Measurements from ENCODE around the gene C14orf119.
A peak's percentile ranks its signal among the peaks of the same experiment; 100 is the strongest.

Gene C14orf119

GRCh38 chr14:23053426-23053825 lies 41.9 kb upstream of the C14orf119 start:
- no peak overlapping the region for H3K4me2 ChIP-seq (ENCODE audit: low read length, poor library complexity, severe bottlenecking)
- DNase-seq, result no peak

DNA sequence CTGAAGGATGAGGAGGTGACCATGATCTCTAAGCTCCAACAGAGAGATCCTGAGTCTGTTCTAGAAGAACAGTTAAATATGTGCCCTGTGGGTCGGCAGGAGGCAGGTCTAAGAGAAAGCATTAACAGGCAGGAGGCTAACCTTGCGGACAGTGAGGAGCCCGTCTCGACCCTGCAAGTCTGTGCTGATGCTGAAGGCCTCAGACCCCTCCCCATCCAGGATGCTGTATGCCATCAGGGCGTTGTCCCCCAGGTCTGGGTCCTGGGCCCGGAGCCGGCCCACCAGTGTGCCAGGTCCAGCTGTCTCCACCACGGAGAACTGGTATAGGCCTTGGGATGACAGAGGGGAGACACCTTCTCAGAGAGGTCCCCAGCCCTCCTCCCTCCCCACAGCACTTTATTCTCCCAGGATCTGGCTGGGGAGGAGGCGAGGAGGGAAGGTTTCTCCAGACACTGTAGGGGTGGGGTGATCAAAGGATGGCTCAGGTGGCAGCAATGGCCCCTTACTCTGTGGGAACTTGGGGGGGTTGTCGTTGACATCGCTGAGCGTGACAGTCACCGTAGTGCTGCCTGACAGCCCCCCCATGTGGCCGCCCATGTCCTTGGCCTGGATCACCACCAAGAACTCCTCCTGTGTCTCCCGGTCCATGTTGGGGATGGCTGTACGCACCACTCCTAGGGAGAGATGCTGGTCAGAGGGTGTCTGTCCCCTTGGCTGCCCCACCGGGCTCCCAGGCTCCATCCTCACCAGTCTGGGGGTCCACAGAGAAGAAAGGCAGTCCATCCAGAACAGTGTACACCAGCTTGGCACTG lies 41.1 kb upstream of the C14orf119 start:
- H3K4me3 ChIP-seq (ENCODE audit: insufficient read depth in 1 of 2, low read depth in 1 of 2, low read length in 2 of 2), result no peak overlapping the region
- no peak overlapping the region for H2AFZ ChIP-seq (ENCODE audit: low read depth, low read length)
- WGBS, result 83% methylated on average over 14 of the region's 17 CpGs
- H3K9ac ChIP-seq (ENCODE audit: low read length), result no peak overlapping the region
- H2BK120ac ChIP-seq (ENCODE audit: low read depth, low read length), result no peak overlapping the region
- no peak overlapping the region for H4K8ac ChIP-seq (ENCODE audit: low read length)
- H4K91ac ChIP-seq (ENCODE audit: low read length), result no peak overlapping the region
- no peak for DNase-seq
- no peaks in the 10 kb centered on the region for H3K9me3 ChIP-seq (ENCODE audit: control insufficient read depth, low read length)
- no peaks in the 10 kb centered on the region for H3K27me3 ChIP-seq (ENCODE audit: control insufficient read depth in 1 of 2, insufficient read depth in 1 of 2, low read length in 2 of 2)
- peaks cover 12 to 44% of the 10 kb centered on the region in 2 experiments for H3K36me3 ChIP-seq (ENCODE audit: control insufficient read depth in 1 of 2, insufficient read depth in 2 of 2, low read depth in 1 of 2, low read length in 2 of 2)
- no peak overlapping the region for H2AK5ac ChIP-seq (ENCODE audit: low read length, severe bottlenecking)
- peaks cover 6% of the 10 kb centered on the region for H3K79me1 ChIP-seq (replicated peaks; ENCODE audit: low read length, poor library complexity, severe bottlenecking)
- H3K14ac ChIP-seq (ENCODE audit: low read length in 2 of 2), result no peak overlapping the region
- no peak overlapping the region for H3K4ac ChIP-seq (ENCODE audit: low read depth in 1 of 2, low read length in 2 of 2)
- no peak overlapping the region for H2BK12ac ChIP-seq (ENCODE audit: low read length in 2 of 2)
- peaks cover 26% of the 10 kb centered on the region for H3K4me1 ChIP-seq (ENCODE audit: control insufficient read depth, insufficient read depth, low read depth, low read length)
- H3K27ac ChIP-seq (ENCODE audit: low read length, poor library complexity, severe bottlenecking), result no peak overlapping the region
- no peak overlapping the region for H3K4me2 ChIP-seq (ENCODE audit: low read length, poor library complexity, severe bottlenecking)
- no peak overlapping the region for H3K18ac ChIP-seq (ENCODE audit: low read depth in 1 of 2, low read length in 2 of 2)
- no peak overlapping the region for H2BK15ac ChIP-seq (ENCODE audit: low read depth, poor library complexity, severe bottlenecking)
- H3K23ac ChIP-seq (ENCODE audit: low read length in 2 of 2), result no peak overlapping the region
- H2BK5ac ChIP-seq (ENCODE audit: low read depth, low read length, poor library complexity, severe bottlenecking), result no peak overlapping the region

More at GRCh38 chr14:23053426-23053825, 41.9 kb upstream of the C14orf119 start:
- 98% methylated on average over 10 of the region's 10 CpGs for WGBS
- no peak overlapping the region for H2BK15ac ChIP-seq (ENCODE audit: low read depth, poor library complexity, severe bottlenecking)
- H4K91ac ChIP-seq (ENCODE audit: low read length), result no peak overlapping the region
- no peak overlapping the region for H3K4me3 ChIP-seq (ENCODE audit: insufficient read depth in 1 of 2, low read depth in 1 of 2, low read length in 2 of 2)
- H2BK12ac ChIP-seq (ENCODE audit: low read length in 2 of 2), result no peak overlapping the region
- no peak overlapping the region for H3K9ac ChIP-seq (ENCODE audit: low read length)
- H3K79me1 ChIP-seq (replicated peaks; ENCODE audit: low read length, poor library complexity, severe bottlenecking), result peaks cover 6% of the 10 kb centered on the region
- H3K27me3 ChIP-seq (ENCODE audit: control insufficient read depth in 1 of 2, insufficient read depth in 1 of 2, low read length in 2 of 2), result no peaks in the 10 kb centered on the region
- no peak overlapping the region for H2BK120ac ChIP-seq (ENCODE audit: low read depth, low read length)
- H3K27ac ChIP-seq (ENCODE audit: low read length, poor library complexity, severe bottlenecking), result no peak overlapping the region
- no peak overlapping the region for H2AK5ac ChIP-seq (ENCODE audit: low read length, severe bottlenecking)
- no peak overlapping the region for H4K8ac ChIP-seq (ENCODE audit: low read length)
- no peak overlapping the region for H3K18ac ChIP-seq (ENCODE audit: low read depth in 1 of 2, low read length in 2 of 2)
- H3K4me1 ChIP-seq (ENCODE audit: control insufficient read depth, insufficient read depth, low read depth, low read length), result peaks cover 25% of the 10 kb centered on the region
- no peak overlapping the region for H3K4ac ChIP-seq (ENCODE audit: low read depth in 1 of 2, low read length in 2 of 2)
- peaks cover 4 to 42% of the 10 kb centered on the region in 2 experiments for H3K36me3 ChIP-seq (ENCODE audit: control insufficient read depth in 1 of 2, insufficient read depth in 2 of 2, low read depth in 1 of 2, low read length in 2 of 2)
- no peak overlapping the region for H2AFZ ChIP-seq (ENCODE audit: low read depth, low read length)
- no peak overlapping the region for H3K14ac ChIP-seq (ENCODE audit: low read length in 2 of 2)
- no peak overlapping the region for H2BK5ac ChIP-seq (ENCODE audit: low read depth, low read length, poor library complexity, severe bottlenecking)
- H3K23ac ChIP-seq (ENCODE audit: low read length in 2 of 2), result no peak overlapping the region
- H3K9me3 ChIP-seq (ENCODE audit: control insufficient read depth, low read length), result no peaks in the 10 kb centered on the region

DNA sequence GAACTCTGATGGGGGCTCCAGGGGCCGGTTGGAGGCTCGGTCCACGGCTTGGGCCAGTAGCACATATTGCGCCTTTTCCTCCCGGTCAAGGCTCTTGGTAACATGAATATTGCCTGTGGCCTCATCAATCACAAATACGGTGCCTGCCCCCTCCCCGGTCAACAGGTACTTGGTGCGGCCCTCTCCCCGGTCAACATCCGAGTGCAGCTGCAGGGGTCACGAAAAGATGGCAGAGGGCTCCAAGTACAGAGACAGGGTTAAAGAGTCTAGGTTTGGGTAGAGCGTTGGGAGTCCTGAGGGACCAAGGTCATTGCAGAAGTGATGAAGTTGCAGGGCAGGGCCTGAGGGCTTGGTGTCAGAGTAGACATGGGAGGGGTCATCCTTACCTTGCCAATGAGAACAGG lies 40.2 kb upstream of the C14orf119 start:
- H3K4me3 ChIP-seq (ENCODE audit: insufficient read depth in 1 of 2, low read depth in 1 of 2, low read length in 2 of 2), result no peak overlapping the region
- no peak for DNase-seq
- H2BK15ac ChIP-seq (ENCODE audit: low read depth, poor library complexity, severe bottlenecking), result no peak overlapping the region
- H3K14ac ChIP-seq (ENCODE audit: low read length in 2 of 2), result no peak overlapping the region
- H3K23ac ChIP-seq (ENCODE audit: low read length in 2 of 2), result no peak overlapping the region
- no peak overlapping the region for H4K91ac ChIP-seq (ENCODE audit: low read length)
- no peak overlapping the region for H2BK12ac ChIP-seq (ENCODE audit: low read length in 2 of 2)
- no peaks in the 10 kb centered on the region for H3K27me3 ChIP-seq (ENCODE audit: control insufficient read depth in 1 of 2, insufficient read depth in 1 of 2, low read length in 2 of 2)
- no peak overlapping the region for H2BK120ac ChIP-seq (ENCODE audit: low read depth, low read length)
- no peaks in the 10 kb centered on the region for H3K9me3 ChIP-seq (ENCODE audit: control insufficient read depth, low read length)
- WGBS, result 99% methylated on average over 12 of the region's 12 CpGs
- no peak overlapping the region for H2BK5ac ChIP-seq (ENCODE audit: low read depth, low read length, poor library complexity, severe bottlenecking)
- no peak overlapping the region for H4K8ac ChIP-seq (ENCODE audit: low read length)
- H3K4me1 ChIP-seq (ENCODE audit: control insufficient read depth, insufficient read depth, low read depth, low read length), result peaks cover 28% of the 10 kb centered on the region
- no peak overlapping the region for H3K27ac ChIP-seq (ENCODE audit: low read length, poor library complexity, severe bottlenecking)
- no peak overlapping the region for H3K9ac ChIP-seq (ENCODE audit: low read length)
- H2AK5ac ChIP-seq (ENCODE audit: low read length, severe bottlenecking), result no peak overlapping the region
- H2AFZ ChIP-seq (ENCODE audit: low read depth, low read length), result no peak overlapping the region
- H3K18ac ChIP-seq (ENCODE audit: low read depth in 1 of 2, low read length in 2 of 2), result no peak overlapping the region
- peaks cover 6% of the 10 kb centered on the region for H3K79me1 ChIP-seq (replicated peaks; ENCODE audit: low read length, poor library complexity, severe bottlenecking)
- H3K36me3 ChIP-seq (ENCODE audit: control insufficient read depth in 1 of 2, insufficient read depth in 2 of 2, low read depth in 1 of 2, low read length in 2 of 2), result peaks cover 17 to 45% of the 10 kb centered on the region in 2 experiments
- H3K4me2 ChIP-seq (ENCODE audit: low read length, poor library complexity, severe bottlenecking), result no peak overlapping the region
- no peak overlapping the region for H3K4ac ChIP-seq (ENCODE audit: low read depth in 1 of 2, low read length in 2 of 2)

DNA sequence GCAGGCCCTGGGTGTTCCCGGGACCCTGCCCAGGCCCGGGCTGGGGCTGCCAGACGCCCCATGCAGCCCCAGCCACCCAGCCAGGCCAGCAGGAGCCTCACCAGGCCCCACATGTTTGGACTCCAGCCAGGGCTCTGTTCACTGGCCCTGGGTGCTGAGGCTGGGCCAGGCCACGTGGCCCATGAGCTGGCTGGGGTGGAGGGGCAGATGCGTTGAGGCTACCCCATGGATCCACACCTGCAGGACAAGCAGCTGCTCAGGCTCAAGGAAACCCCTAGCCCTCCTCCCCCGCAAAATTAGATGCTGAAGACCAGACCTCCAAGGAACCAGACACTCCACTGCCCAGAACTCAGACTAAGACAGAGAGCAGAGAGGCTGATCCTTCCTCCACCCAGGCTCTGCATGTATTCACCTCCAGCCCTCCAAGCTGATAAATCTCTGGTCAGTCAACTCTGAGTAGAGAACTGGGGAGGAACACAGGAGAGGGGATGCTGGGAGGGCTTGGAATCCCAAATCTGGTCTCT lies 39.6 kb upstream of the C14orf119 start:
- no peak overlapping the region for H3K4me2 ChIP-seq (ENCODE audit: low read length, poor library complexity, severe bottlenecking)
- no peak overlapping the region for H2BK12ac ChIP-seq (ENCODE audit: low read length in 2 of 2)
- no peak overlapping the region for H4K91ac ChIP-seq (ENCODE audit: low read length)
- 79% methylated on average over 6 of the region's 6 CpGs for WGBS
- H3K14ac ChIP-seq (ENCODE audit: low read length in 2 of 2), result no peak overlapping the region
- H3K79me1 ChIP-seq (replicated peaks; ENCODE audit: low read length, poor library complexity, severe bottlenecking), result peaks cover 6% of the 10 kb centered on the region
- no peak overlapping the region for H3K27ac ChIP-seq (ENCODE audit: low read length, poor library complexity, severe bottlenecking)
- peaks cover 31% of the 10 kb centered on the region for H3K4me1 ChIP-seq (ENCODE audit: control insufficient read depth, insufficient read depth, low read depth, low read length)
- H2BK15ac ChIP-seq (ENCODE audit: low read depth, poor library complexity, severe bottlenecking), result peak overlapping the region; percentile 78
- no peak overlapping the region for H3K23ac ChIP-seq (ENCODE audit: low read length in 2 of 2)
- no peak overlapping the region for H2AFZ ChIP-seq (ENCODE audit: low read depth, low read length)
- no peak overlapping the region for H3K4me3 ChIP-seq (ENCODE audit: insufficient read depth in 1 of 2, low read depth in 1 of 2, low read length in 2 of 2)
- H2BK120ac ChIP-seq (ENCODE audit: low read depth, low read length), result no peak overlapping the region
- H3K18ac ChIP-seq (ENCODE audit: low read depth in 1 of 2, low read length in 2 of 2), result no peak overlapping the region
- no peak overlapping the region for H2AK5ac ChIP-seq (ENCODE audit: low read length, severe bottlenecking)
- H4K8ac ChIP-seq (ENCODE audit: low read length), result no peak overlapping the region
- no peaks in the 10 kb centered on the region for H3K9me3 ChIP-seq (ENCODE audit: control insufficient read depth, low read length)
- peaks cover 23 to 45% of the 10 kb centered on the region in 2 experiments for H3K36me3 ChIP-seq (ENCODE audit: control insufficient read depth in 1 of 2, insufficient read depth in 2 of 2, low read depth in 1 of 2, low read length in 2 of 2)
- DNase-seq, result peak; percentile 22
- H2BK5ac ChIP-seq (ENCODE audit: low read depth, low read length, poor library complexity, severe bottlenecking), result no peak overlapping the region
- H3K4ac ChIP-seq (ENCODE audit: low read depth in 1 of 2, low read length in 2 of 2), result no peak overlapping the region
- no peak overlapping the region for H3K9ac ChIP-seq (ENCODE audit: low read length)
- no peaks in the 10 kb centered on the region for H3K27me3 ChIP-seq (ENCODE audit: control insufficient read depth in 1 of 2, insufficient read depth in 1 of 2, low read length in 2 of 2)
